GM06990 (cell line): ENCODE results near the gene ZP1.

Experiments
- DNase-seq: peaks from one replicate; pipeline ENCODE4 v3.0.0-alpha.2; 2011; ENCODE audit not compliant: insufficient read length; ENCODE audit errors: extremely low read depth
- H3K27me3 ChIP-seq: replicated peaks from 2 replicates; pipeline ENCODE4 v1.6.0; 2011; ENCODE audit warnings: low read length; ENCODE audit not compliant: control insufficient read depth, insufficient read depth
- H3K36me3 ChIP-seq: 2 replicates; pipeline ENCODE4 v1.5.1; 2011; ENCODE audit warnings: low read length; ENCODE audit not compliant: control insufficient read depth, insufficient read depth
- H3K4me3 ChIP-seq: replicated peaks from 2 replicates; pipeline ENCODE4 v1.5.1; 2011; ENCODE audit warnings: low read depth, mild to moderate bottlenecking, control low read depth, low read length
- TF ChIP-seq, protein P1 (sequence below): IDR thresholded peaks from 2 replicates; pipeline ENCODE4 v1.5.1; 2011; ENCODE audit warnings: low read length, control low read depth, mild to moderate bottlenecking, inconsistent platforms; ENCODE audit not compliant: insufficient read depth, poor library complexity, severe bottlenecking

Gene ZP1

DNA sequence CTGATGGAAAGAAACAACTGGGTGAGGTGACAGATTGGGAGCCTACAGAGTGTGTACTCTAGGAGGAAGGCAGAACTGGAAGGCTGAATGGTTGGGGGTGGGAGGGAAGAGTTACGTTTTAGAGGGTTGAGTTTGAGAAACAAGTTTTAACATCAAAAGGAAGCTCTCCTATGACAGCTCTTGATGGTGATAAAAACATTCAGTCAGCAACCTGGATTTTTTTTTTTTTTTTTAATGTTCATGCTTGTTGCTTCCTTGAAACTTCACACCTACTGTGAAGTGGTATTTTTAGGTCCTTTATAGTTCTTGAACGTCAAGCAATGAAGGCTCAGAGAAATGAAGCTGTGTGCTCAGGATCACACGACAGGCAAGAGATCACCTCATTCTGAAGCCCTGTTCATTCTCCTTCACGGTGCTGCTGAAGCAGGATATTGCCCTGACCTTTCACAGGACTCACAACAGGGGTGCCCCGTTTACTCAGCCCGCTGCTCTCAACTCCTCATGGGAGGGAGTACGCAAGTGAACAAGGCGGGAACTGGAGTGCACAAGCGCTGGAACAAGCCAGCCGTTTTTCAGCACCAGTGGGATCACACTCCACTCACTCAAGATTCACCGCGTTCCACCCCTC is 45.0 kb downstream of the ZP1 start:
- no peak for DNase-seq
- no peaks in the 10 kb centered on the region for H3K27me3 ChIP-seq
- no peaks in the 10 kb centered on the region for H3K36me3 ChIP-seq
- no peak overlapping the region for H3K4me3 ChIP-seq
- TF ChIP-seq, protein P1, sequence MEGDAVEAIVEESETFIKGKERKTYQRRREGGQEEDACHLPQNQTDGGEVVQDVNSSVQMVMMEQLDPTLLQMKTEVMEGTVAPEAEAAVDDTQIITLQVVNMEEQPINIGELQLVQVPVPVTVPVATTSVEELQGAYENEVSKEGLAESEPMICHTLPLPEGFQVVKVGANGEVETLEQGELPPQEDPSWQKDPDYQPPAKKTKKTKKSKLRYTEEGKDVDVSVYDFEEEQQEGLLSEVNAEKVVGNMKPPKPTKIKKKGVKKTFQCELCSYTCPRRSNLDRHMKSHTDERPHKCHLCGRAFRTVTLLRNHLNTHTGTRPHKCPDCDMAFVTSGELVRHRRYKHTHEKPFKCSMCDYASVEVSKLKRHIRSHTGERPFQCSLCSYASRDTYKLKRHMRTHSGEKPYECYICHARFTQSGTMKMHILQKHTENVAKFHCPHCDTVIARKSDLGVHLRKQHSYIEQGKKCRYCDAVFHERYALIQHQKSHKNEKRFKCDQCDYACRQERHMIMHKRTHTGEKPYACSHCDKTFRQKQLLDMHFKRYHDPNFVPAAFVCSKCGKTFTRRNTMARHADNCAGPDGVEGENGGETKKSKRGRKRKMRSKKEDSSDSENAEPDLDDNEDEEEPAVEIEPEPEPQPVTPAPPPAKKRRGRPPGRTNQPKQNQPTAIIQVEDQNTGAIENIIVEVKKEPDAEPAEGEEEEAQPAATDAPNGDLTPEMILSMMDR, result no peak

DNA sequence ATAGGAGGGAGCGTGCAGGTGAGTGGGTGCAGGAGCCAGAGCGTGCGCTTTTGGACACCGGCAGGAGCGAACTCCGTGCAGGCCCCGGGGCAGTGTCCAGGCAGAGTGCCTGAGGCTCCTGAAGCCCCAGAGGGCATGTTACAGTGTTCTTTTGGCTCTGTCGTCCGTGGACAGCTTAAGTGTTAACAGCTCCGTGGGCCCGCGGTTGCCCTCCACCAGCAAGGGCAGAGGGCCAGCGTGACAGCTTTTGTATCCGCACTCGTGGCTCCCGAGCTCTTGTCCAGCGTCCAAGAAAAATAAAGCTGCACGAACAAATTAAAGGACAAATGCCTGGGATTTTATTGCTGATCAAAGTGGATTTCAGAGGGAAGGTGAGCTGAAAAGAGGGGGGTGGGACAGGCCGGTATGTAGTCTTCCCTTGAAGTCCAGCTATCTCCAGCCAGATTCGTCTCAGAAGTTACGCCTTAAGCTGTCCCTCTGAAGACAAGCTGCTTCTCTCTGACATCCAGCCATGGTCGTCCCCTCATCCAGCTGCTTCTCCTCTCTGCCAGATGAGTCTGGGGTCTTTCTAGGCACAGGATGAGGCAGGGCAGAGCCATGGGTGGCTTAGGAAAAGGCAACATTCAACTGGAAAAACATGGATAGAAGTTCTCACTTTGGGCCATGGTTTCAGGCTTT is 45.6 kb downstream of the ZP1 start:
- no peak for DNase-seq
- no peaks in the 10 kb centered on the region for H3K36me3 ChIP-seq
- TF ChIP-seq, protein P1, result no peak
- H3K4me3 ChIP-seq, result peak overlapping the region; percentile 76; the same call in 1 of the 2 replicates
- H3K27me3 ChIP-seq, result no peaks in the 10 kb centered on the region

DNA sequence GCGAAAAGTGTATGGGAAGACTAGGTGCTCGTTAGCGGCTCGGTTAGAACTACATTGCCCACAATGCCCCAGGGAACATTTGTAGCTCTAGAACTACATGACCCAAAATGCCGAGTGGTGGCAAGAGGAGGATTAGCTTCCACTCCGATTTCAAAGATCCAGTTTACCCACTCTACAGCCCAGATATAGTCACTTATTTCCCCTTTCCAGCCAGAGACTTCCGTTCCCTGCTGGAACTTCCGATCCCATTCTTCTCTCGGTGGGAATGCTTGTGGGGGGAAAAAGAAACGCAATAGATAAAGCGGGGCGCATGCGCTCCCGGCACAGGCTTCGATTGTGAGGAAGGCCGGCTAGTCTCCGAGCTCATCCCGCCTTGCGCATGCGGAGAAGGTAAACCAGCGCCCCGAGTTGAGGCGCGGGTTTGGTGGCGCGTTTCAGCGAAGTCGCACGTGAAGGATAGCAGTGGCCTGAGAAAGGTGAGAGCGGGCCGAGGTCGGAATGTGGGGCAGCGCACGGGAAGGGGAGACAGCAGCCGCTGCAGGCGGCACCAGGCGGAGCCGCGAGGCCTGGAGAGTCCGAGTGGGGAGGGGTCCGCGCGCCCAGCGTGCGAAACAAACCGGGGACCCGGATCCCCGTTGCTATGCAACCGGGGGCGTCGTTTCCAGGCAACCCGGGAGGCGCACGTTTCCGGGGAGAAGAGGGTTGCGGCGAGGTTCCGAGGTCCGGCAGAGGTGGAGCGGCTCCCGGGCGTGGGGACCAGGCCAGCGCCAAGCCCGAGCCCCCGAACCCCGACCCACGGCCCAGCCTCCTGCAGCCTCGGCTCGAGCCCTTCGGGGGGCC is 46.7 kb downstream of the ZP1 start, which contains the start of gene TMEM109:
TSS of gene TMEM109 (plus strand) at position 366 of the 840 bp plus-strand sequence. CDS start 5,536 bp downstream, outside the sequence.
- H3K27me3 ChIP-seq, result no peaks in the 10 kb centered on the region
- DNase-seq, result peak; percentile 91
- TF ChIP-seq, protein P1, result no peak

GRCh38 chr11:60914633-60915247 is 47.4 kb downstream of the ZP1 start:
- peaks cover 2% of the 10 kb centered on the region; the same call in 1 of the 2 replicates for H3K36me3 ChIP-seq
- TF ChIP-seq, protein P1, result no peak
- H3K27me3 ChIP-seq, result no peaks in the 10 kb centered on the region
- peak overlapping the region; percentile 76 for H3K4me3 ChIP-seq
- peak; percentile 69 for DNase-seq

More for the DNA sequence above, 46.7 kb downstream of the ZP1 start, which contains the start of gene TMEM109:
- Histone ChIP-seq H3K4me3 (peak within 1 kb of the TSS; percentile 76), H3K36me3 (no peaks in the 10 kb centered on the region)

DNA sequence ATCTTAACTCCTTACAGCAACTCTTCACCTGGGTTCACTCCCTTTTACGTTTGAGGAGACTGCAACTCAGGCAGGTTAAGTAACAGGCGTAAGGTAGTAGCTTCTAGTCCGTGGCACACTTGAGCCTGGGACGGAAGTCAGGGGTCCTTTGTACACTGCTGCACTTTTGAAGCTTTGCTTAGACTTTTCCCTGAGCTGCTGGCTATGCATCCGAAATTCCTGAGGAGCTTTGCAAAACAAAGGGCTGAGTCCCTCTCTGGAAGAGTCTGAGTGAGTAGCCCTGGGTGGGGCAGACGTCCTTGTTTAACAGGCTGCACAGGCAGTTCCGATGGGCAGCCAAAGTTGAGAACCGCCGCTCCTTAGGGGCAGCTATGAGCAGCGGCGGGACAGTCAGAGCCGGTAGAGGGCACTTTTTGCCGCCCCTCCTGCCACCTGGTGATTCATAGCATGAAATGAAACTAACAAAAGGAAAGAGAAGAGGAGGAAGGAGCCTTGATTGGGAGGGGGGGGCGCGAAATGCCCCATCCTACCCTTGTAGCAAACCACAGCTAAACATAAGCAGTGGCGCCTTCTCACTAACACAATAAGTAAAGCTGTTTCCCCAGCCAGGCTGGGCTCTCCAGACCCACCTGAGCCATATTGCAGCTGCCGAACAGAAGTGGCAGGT is 48.0 kb downstream of the ZP1 start:
- peak; percentile 81 for DNase-seq
- Histone ChIP-seq H3K4me3 (peak overlapping the region; percentile 76), H3K36me3 (peaks cover 8% of the 10 kb centered on the region), H3K27me3 (no peaks in the 10 kb centered on the region)
- TF ChIP-seq, protein P1, result peak; percentile 63
